Neural progenitor cell (in vitro differentiated cells): ENCODE results near the gene N4BP3.

ENCODE experiments used
- EZH2 ChIP-seq: fragments of 200-600 bp; sonication (generic); IDR thresholded peaks from 2 replicates; pipeline ENCODE4 v1.6.1; 2017; ENCODE audit warnings: antibody characterized with exemption, mild to moderate bottlenecking, moderate library complexity
- EZH2phosphoT487 ChIP-seq: fragments of 200-600 bp; sonication (generic); IDR thresholded peaks from 2 replicates; pipeline ENCODE4 v1.6.1; 2017; ENCODE audit warnings: antibody characterized with exemption
- TF ChIP-seq, protein P1 (sequence below): fragments of 200-600 bp; sonication (generic); IDR thresholded peaks from 2 replicates; pipeline ENCODE4 v1.5.1; 2017; ENCODE audit warnings: antibody characterized with exemption, mild to moderate bottlenecking

DNA sequence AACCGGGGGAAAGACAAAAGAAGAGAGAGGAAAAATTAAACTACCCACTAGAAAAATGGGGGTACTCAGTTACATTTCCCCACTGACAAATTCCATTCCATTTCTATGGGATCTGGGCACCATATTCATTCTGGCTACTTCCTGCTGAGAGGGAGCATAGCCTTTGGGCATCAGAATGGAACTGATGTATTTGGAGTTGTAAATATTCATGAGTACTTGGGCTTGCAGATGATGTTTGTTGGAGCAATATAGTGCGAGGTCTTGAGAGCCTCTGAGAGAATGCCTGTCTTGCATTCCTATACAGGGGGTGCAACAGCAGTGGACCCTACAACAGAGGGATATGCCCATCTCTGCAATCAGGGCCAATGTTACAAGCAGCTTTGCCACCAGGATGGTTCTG lies 57.1 kb downstream of the N4BP3 start:
- TF ChIP-seq, protein P1, sequence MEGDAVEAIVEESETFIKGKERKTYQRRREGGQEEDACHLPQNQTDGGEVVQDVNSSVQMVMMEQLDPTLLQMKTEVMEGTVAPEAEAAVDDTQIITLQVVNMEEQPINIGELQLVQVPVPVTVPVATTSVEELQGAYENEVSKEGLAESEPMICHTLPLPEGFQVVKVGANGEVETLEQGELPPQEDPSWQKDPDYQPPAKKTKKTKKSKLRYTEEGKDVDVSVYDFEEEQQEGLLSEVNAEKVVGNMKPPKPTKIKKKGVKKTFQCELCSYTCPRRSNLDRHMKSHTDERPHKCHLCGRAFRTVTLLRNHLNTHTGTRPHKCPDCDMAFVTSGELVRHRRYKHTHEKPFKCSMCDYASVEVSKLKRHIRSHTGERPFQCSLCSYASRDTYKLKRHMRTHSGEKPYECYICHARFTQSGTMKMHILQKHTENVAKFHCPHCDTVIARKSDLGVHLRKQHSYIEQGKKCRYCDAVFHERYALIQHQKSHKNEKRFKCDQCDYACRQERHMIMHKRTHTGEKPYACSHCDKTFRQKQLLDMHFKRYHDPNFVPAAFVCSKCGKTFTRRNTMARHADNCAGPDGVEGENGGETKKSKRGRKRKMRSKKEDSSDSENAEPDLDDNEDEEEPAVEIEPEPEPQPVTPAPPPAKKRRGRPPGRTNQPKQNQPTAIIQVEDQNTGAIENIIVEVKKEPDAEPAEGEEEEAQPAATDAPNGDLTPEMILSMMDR: no peak
- TF ChIP-seq EZH2 (no peak), EZH2phosphoT487 (no peak)
